ENCODE measurements around the gene GABRE. TPM values are rescaled to one million over a fixed set of nuclear protein-coding genes. Genes with fewer than 3 reads are reported as not detected.

Gene GABRE
- polyA plus RNA-seq, 2 of the 4 experiments (the other 2 are of a cell fraction), result 60.7 to 92.4 TPM

GRCh38 chrX:151923648-151924047 lies 50.8 kb downstream of the GABRE start:
- Histone ChIP-seq H3K4me3 (no peak overlapping the region), H3K27ac (no peak overlapping the region), H3K4me1 (no peaks in the 10 kb centered on the region), H3K9me3 (no peaks in the 10 kb centered on the region), H3K4me2 (no peak overlapping the region)
- TF ChIP-seq MAFK (IDR thresholded peaks at IDR 0.05; ENCODE audit: partially characterized antibody) (peak; percentile 54), HES2 (IDR thresholded peaks at IDR 0.05) (no peak)
- 92% methylated on average over 3 of the region's 6 CpGs for WGBS (ENCODE audit: missing lambda C conversion rate)
- no peak for DNase-seq (ENCODE audit: low read depth in 1 of 2, low spot score in 1 of 2)
- no peak for ATAC-seq
- no peak for FAIRE-seq
- POLR2A ChIA-PET, result no interaction called here
- CTCF ChIA-PET, result no interaction called here

- CTCF ChIA-PET, result no interaction called here
- POLR2A ChIA-PET, result no interaction called here
- Histone ChIP-seq H3K27ac (no peak overlapping the region), H3K4me1 (no peaks in the 10 kb centered on the region), H3K4me2 (no peak overlapping the region), H3K9me3 (no peaks in the 10 kb centered on the region), H3K4me3 (no peak overlapping the region)
- WGBS (ENCODE audit: missing lambda C conversion rate), result 90% methylated on average over 5 of the region's 5 CpGs
- ATAC-seq, result no peak
- TF ChIP-seq MAZ (IDR thresholded peaks at IDR 0.05; ENCODE audit: borderline replicate concordance, low read depth, low read length), result no peak
- no peak for TF ChIP-seq HOXB5 (CRISPR knock-in tag; IDR thresholded peaks at IDR 0.05)
- DNase-seq (ENCODE audit: low read depth in 1 of 2, low spot score in 1 of 2), result no peak
- FAIRE-seq, result no peak
These were observed 51.8 kb downstream of the GABRE start for GRCh38 chrX:151922692-151923091.

GRCh38 chrX:151921866-151922265 lies 52.6 kb downstream of the GABRE start:
- WGBS (ENCODE audit: missing lambda C conversion rate), result 37% methylated on average over 3 of the region's 5 CpGs
- H3K4me1 ChIP-seq, result no peaks in the 10 kb centered on the region
- no peak overlapping the region for H3K4me2 ChIP-seq
- H3K9me3 ChIP-seq, result no peaks in the 10 kb centered on the region
- CTCF ChIA-PET, result no interaction called here
- POLR2A ChIA-PET, result no interaction called here
- H3K4me3 ChIP-seq, result no peak overlapping the region
- ATAC-seq (no peak), DNase-seq (ENCODE audit: low read depth in 1 of 2, low spot score in 1 of 2) (no peak), FAIRE-seq (no peak)
- TF ChIP-seq CBX2 (IDR thresholded peaks at IDR 0.05; ENCODE audit: borderline replicate concordance, low read depth) (no peak), HOXA7 (CRISPR knock-in tag; IDR thresholded peaks at IDR 0.05) (no peak), CBX8 (IDR thresholded peaks at IDR 0.05) (no peak), HOXB13 (CRISPR knock-in tag; IDR thresholded peaks at IDR 0.05; ENCODE audit: low read depth) (no peak), HMGXB4 (CRISPR knock-in tag; IDR thresholded peaks at IDR 0.05; ENCODE audit: borderline replicate concordance) (no peak), JUN (IDR thresholded peaks at IDR 0.05) (no peak), CEBPB (IDR thresholded peaks at IDR 0.05) (no peak), RAD21 (conservative IDR thresholded peaks at IDR 0.05 in 1 of 2, IDR thresholded peaks at IDR 0.05 in 1 of 2) (no peak), ZNF302 (CRISPR knock-in tag; IDR thresholded peaks at IDR 0.05) (no peak), USF2 (IDR thresholded peaks at IDR 0.05) (no peak), MYC (IDR thresholded peaks at IDR 0.05; ENCODE audit: borderline replicate concordance, low read length) (no peak), GATA3 (IDR thresholded peaks at IDR 0.05; ENCODE audit: borderline replicate concordance) (no peak), JUNB (IDR thresholded peaks at IDR 0.05) (no peak), HES2 (IDR thresholded peaks at IDR 0.05) (no peak)
- no peak overlapping the region for H3K27ac ChIP-seq

- ChIA-PET CTCF (no interaction called here), POLR2A (no interaction called here)
- DNase-seq (ENCODE audit: low read depth in 1 of 2, low spot score in 1 of 2), result no peak
- FAIRE-seq, result no peak
- no peak for TF ChIP-seq E2F6 (IDR thresholded peaks at IDR 0.05; ENCODE audit: borderline replicate concordance, low read depth)
- TF ChIP-seq HMGXB4 (CRISPR knock-in tag; IDR thresholded peaks at IDR 0.05; ENCODE audit: borderline replicate concordance), result no peak
- TF ChIP-seq SMC3 (IDR thresholded peaks at IDR 0.05), result no peak
- 74% methylated on average over 10 of the region's 10 CpGs for WGBS (ENCODE audit: missing lambda C conversion rate)
- H3K4me3 ChIP-seq, result no peak overlapping the region
- no peaks in the 10 kb centered on the region for H3K4me1 ChIP-seq
- H3K9me3 ChIP-seq, result no peaks in the 10 kb centered on the region
- H3K27ac ChIP-seq, result no peak overlapping the region
- ATAC-seq, result no peak
- no peak overlapping the region for H3K4me2 ChIP-seq
These were observed 53.2 kb downstream of the GABRE start for GRCh38 chrX:151921292-151921691.
